ENCODE data around the gene C1orf167.

C1orf167 gene

GRCh38 chr1:11787804-11788436, 25.9 kb downstream of the C1orf167 start:
- DNase-seq: no peak

GRCh38 chr1:11788549-11789053, 26.6 kb downstream of the C1orf167 start:
- no peak for DNase-seq

GRCh38 chr1:11789126-11790067, 27.4 kb downstream of the C1orf167 start:
- DNase-seq: no peak

- DNase-seq: no peak
Observed at GRCh38 chr1:11790101-11790879, 28.3 kb downstream of the C1orf167 start.

GRCh38 chr1:11790880-11791715, 29.1 kb downstream of the C1orf167 start:
- DNase-seq: no peak

- DNase-seq: no peak
Observed at GRCh38 chr1:11792106-11792505, 30.1 kb downstream of the C1orf167 start.

GRCh38 chr1:11793819-11794218, 31.8 kb downstream of the C1orf167 start:
- DNase-seq: no peak

- no peak for DNase-seq
Observed at GRCh38 chr1:11794446-11795237, 32.6 kb downstream of the C1orf167 start.

- no peak for DNase-seq
Observed at GRCh38 chr1:11795238-11795890, 33.4 kb downstream of the C1orf167 start.

GRCh38 chr1:11796036-11796828, 34.2 kb downstream of the C1orf167 start:
- DNase-seq: no peak

- DNase-seq: no peak
Observed at GRCh38 chr1:11797525-11798216, 35.7 kb downstream of the C1orf167 start.

GRCh38 chr1:11799099-11799498, 37.1 kb downstream of the C1orf167 start:
- DNase-seq: no peak

- no peak for DNase-seq
Observed at GRCh38 chr1:11799896-11800295, 37.9 kb downstream of the C1orf167 start.

GRCh38 chr1:11800391-11800755, 38.4 kb downstream of the C1orf167 start:
- DNase-seq: no peak

- no peak for DNase-seq
Observed at GRCh38 chr1:11800756-11801433, 38.9 kb downstream of the C1orf167 start.

GRCh38 chr1:11802616-11802972, 40.6 kb downstream of the C1orf167 start:
- no peak for DNase-seq

GRCh38 chr1:11802973-11803885, 41.2 kb downstream of the C1orf167 start:
- DNase-seq: peak; percentile 31 to 75 (median 63)
